Activated CD4-positive, alpha-beta T cell treated with anti-CD3 and anti-CD28 coated beads, Interleukin-2, amount 50 U/mL, for 16 hours (primary cell): ENCODE results near the gene CACNA1H.
"Not testable (repeated sequence)": the region's sequence is repeated elsewhere in the genome, so short reads cannot be mapped to it uniquely, and the experiment has no call there.

Experiments used
- DNase-seq: peaks from one replicate; pipeline ENCODE4 v3.0.0-alpha.2; 2020

The CACNA1H gene

DNA sequence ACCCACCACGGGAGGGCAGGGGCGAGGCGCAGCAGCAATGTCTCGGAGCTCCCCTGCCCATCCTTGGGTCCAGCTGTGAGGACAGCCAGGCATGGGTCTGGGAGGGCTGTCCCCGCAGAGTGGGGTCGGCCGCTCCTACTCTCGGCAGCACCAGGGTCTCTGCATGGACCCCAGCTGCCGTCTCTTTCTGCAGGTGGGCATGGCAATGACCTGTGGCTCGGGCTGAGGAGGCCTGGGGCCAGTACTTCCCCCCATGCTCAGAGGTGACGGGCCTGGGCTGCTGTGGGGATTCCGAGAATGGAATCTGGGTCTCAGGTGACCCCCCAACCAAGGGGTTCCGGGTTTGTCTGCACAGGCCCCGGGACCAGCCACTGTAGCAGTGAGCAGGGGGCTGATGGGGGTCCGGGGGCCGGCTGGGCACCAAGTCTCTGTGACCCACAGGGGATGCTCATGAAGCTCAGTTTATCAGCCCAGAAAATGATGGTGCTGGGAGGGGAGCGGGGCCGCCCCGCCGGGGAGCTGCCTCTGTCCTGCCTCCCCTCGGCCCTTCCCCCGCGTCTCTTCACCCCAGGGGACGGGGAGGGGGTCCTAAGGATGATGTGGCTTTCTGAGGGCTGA, 23.5 kb downstream of the CACNA1H start:
- DNase-seq = no peak

GRCh38 chr16:1177053-1177452, 24.1 kb downstream of the CACNA1H start:
- DNase-seq = no peak

GRCh38 chr16:1177750-1178149, 24.8 kb downstream of the CACNA1H start:
- no peak for DNase-seq

- no peak for DNase-seq
These were observed 25.5 kb downstream of the CACNA1H start for GRCh38 chr16:1178295-1178910.

GRCh38 chr16:1180549-1181403, 27.9 kb downstream of the CACNA1H start:
- no peak for DNase-seq

GRCh38 chr16:1181404-1182315, 28.8 kb downstream of the CACNA1H start:
- DNase-seq = no peak

DNA sequence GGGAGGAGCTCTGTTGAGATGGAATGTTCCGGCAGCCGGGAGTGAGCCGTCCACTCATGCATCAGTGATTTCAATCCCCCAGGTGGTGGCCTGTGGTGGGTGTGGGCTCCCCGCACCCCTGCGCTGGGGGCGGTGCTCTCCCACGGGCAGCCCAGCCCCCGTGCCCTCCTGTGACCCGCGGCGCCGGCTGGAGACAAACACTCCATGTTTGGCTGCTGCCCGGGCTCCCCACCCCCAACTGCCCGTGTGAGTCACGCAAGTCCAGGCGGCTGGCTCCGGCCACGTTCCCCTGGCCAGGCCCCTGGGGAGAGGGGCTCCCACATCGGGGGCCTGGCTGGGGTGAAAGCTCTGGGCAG, 29.4 kb downstream of the CACNA1H start:
- DNase-seq = no peak

GRCh38 chr16:1182950-1183907, 30.3 kb downstream of the CACNA1H start:
- DNase-seq = no peak

DNA sequence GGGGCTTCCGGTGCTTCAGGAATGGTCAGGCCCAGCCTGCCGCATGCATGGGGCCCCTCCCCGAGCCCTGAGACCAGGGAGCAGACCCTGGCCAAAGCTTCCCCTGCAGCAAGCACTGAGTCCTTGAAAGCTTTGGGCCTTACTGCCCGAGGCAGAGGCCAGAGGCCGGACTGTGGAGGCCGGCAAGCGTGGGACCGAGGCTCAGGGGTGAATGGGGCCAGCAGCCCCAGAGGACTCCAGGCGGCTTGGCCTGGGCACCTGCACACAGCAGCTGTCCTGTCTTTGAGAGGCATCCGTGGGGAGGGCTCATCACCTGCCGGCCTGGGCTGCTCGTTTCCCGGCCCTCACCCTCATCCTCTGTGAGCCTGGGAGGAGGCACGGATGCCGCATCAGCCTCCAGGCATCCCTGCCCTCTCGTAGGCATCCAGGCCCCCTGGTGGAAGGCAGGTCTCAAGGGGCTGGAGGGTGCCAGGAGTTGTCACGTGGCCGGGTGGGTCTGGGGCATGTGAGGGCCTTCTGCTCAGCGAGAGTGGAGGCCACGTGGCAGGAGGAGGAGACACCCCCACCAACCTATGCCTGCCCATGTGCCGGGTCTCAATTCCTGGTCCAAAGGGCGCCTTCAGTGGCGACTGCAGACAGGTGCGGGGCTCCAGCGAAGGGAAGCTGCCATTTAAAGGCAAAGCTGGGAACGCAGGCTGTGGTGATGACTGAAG, 31.4 kb downstream of the CACNA1H start:
- DNase-seq = no peak

- no peak for DNase-seq
These were observed 32.1 kb downstream of the CACNA1H start for GRCh38 chr16:1184980-1185379.

- DNase-seq = not testable (repeated sequence)
These were observed 32.7 kb downstream of the CACNA1H start for GRCh38 chr16:1185460-1186207.

DNA sequence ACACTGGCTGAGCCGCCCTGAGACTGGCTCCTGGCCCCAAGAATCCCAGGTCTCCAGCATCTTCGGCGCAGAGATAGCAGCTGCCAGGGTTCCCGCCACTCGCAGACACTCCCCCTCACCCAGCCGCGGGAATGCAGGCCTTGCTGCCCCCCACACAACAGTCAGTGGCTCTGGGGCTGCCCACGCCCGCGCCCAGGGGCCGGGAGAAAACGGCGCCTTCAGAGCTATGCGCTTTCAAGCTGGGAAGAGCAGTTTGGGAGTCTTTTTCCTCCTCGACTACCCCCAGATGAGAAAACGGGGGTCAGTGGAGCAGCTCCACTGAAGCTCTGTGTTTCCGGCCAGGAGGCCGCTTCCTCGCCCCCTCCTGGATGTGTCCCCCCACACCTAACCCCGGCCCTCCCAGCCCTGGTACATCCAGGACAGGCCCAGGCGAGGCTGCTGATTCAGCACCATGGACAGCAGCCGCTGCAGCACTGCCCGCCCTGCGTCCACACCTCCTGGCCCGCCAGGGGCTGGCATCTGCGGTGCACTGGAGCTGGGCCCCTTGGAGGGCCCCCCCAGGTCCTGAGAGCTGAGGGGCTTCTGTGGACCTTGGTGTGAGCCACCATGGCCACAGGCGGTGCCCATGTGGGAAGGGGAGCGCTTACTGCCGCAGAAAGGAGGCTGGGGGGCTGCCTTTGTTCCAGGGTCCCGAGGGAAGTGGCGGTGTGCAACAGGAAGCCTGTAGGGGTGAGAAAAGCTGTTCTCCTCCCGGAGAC, 35.7 kb downstream of the CACNA1H start:
- DNase-seq = peak; percentile 20

DNA sequence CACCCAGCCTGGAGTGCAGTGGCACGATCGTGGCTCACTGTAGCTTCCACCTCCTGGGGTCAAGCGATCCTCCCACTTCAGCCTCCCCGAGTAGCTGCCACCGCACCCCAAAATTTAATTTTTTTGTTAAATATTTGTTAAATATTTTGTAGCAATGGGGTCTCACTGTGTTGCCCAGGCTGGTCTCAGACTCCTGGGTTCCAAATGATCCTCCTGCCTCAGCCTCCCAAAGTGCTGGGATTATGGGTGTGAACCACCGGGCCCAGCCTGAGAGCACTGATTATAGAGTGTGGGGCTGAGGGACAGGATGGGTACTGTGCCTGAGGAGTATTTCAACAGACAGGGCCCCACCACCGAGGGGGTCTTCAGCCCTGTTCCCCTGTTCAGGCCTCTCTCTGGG, 36.5 kb downstream of the CACNA1H start:
- no peak for DNase-seq

DNA sequence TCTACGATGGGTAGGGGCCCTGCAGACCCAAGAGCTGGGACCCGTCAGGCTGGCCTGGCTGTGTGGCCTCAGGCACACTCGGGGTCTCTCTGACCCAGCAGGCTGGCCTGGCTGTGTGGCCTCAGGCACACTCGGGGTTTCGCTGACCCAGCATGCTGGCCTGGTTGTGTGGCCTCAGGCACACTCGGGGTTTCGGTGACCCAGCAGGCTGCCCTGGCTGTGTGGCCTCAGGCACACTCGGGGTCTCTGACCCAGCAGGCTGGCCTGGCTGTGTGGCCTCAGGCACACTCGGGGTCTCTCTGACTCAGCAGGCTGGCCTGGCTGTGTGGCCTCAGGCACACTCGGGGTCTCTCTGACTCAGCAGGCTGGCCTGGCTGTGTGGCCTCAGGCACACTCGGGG, 37.9 kb downstream of the CACNA1H start:
- not testable (repeated sequence) for DNase-seq

- DNase-seq = no peak
These were observed 39.6 kb downstream of the CACNA1H start for GRCh38 chr16:1192384-1193073.

- no peak for DNase-seq
These were observed 40.4 kb downstream of the CACNA1H start for GRCh38 chr16:1193143-1193824.

DNA sequence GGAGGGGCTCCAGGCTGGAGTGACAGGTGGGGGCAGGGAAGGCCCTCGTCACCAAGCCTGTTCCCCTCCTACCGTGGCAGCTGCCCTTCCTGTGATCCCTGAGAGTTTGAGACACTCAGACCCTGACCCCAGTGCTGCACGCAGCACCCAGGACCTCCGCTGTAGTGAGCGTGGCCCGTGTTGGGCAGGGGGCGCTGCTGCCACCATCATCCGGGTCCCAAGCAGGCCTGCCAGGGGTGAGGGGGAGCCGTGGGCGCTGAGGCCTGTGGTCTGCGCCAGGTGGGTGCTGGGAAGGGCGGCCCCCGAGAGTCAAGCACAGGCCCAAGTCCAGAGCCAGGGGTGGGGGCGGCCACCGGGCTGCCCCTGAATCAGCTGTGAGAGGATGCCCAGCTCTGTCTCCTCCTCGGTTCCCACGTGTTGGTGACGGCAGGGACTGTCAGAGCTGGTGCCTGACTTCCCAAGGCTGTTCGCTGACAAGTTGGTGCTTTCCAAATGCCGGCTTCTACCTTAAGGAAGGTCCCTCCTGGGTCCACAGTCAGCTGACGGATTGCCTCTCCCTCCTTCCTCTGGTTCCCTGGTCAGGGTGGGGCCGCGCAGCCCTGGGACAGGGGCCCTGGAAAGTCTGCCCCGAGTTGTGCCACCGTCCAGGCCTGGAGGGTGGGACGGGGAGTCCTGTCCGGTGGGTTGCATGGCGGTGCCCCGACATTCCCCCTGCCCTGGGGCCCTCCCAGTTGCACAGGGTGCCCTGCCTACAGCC, 41.1 kb downstream of the CACNA1H start:
- no peak for DNase-seq
